HG02610 (cell line): ENCODE data around the gene MYT1.

ENCODE experiments used
- ATAC-seq: cut with Tn5 transposase; IDR thresholded peaks from one replicate; pipeline ENCODE4 v1.9.1; 2021; ENCODE audit warnings: mild to moderate bottlenecking, moderate library complexity; ENCODE audit not compliant: unreplicated experiment

Gene MYT1

GRCh38 chr20:64153861-64154589 is 10.2 kb upstream of the MYT1 start:
- ATAC-seq = no peak

DNA sequence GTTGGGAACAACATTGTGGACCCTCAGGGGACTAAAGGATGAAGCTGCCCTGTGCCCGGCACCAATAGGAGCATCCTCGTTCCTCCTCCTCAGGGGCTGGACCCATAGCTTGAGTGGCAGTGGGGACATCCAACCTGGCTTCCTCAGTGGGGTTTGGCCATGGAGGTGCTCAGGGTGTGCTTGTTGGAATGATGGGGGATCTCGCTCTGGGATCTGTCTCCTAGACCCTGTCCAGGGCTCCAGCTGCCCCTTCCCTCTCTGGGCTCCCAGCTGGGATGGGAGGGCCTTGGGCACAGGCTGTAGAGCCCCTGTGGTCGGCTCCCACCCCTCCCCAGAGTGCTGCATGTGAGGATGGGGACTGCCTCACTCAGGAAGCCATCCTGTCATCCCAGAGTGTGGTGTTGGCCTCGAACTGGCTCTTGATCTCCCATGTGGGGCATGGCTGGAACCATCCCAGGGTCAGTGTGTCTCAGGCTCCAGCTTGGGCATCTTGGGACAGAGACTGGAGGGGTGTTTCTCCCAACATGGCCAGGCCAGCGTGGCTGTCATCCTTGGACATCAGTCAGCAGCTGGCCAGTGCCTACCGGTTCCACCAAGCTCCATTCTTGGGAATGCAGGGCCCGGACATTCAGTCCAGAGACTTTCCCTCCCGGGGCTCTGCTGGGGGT is 9.5 kb upstream of the MYT1 start:
- ATAC-seq = no peak

GRCh38 chr20:64155258-64156135 is 8.8 kb upstream of the MYT1 start:
- no peak for ATAC-seq

- no peak for ATAC-seq
Observed at GRCh38 chr20:64156136-64156885, 7.9 kb upstream of the MYT1 start.

GRCh38 chr20:64156886-64157875 is 7.1 kb upstream of the MYT1 start:
- ATAC-seq = no peak

GRCh38 chr20:64157878-64158277 is 6.4 kb upstream of the MYT1 start:
- ATAC-seq = no peak

DNA sequence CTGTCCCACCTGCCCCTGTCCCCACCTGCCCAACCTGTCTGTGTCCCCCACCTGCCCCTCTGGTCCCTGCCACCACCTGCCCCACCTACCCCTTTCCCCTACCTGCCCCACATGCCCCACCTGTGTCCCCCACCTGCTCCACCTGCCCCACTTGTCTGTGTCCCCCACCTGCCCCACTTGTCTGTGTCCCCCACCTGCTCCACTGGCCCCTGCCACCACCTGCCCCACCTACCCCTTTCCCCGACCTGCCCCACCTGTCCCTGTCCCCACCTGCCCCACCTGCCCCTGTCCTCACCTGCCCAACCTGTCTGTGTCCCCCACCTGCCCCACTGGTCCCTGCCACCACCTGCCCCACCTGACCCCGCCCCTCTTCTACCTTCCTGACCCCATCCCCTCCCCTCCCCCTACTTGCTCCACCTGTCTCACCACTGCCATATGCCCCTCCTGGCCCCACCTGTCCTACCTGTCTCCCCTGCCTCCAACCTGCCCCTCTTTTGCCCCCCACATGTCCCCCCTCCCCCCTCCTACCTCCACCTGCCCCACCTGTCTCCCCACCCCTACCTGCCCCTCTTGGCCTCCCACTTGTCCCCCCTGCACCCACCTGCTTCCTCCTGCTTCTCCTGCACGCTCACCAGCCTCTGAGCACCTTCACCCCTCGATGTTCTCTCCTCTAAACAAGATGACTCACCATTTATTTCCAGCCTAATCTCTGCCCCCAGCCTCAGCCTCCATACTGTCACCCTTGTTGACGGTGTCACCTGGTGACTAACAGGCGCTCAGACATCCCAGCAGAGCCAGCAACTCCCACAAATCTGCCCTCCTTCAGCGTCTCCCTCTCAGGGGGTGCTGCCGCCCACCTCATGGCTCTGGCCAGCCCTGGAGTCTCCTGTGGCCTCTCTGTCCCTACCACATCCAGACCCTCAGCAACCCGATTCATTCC is 5.6 kb upstream of the MYT1 start:
- no peak for ATAC-seq

- ATAC-seq = no peak
Observed at GRCh38 chr20:64159286-64159680, 5.0 kb upstream of the MYT1 start.

GRCh38 chr20:64159711-64160110 is 4.5 kb upstream of the MYT1 start:
- ATAC-seq = no peak

- ATAC-seq = no peak
Observed at GRCh38 chr20:64160118-64160517, 4.1 kb upstream of the MYT1 start.

- ATAC-seq = no peak
Observed at GRCh38 chr20:64160526-64161355, 3.5 kb upstream of the MYT1 start.

DNA sequence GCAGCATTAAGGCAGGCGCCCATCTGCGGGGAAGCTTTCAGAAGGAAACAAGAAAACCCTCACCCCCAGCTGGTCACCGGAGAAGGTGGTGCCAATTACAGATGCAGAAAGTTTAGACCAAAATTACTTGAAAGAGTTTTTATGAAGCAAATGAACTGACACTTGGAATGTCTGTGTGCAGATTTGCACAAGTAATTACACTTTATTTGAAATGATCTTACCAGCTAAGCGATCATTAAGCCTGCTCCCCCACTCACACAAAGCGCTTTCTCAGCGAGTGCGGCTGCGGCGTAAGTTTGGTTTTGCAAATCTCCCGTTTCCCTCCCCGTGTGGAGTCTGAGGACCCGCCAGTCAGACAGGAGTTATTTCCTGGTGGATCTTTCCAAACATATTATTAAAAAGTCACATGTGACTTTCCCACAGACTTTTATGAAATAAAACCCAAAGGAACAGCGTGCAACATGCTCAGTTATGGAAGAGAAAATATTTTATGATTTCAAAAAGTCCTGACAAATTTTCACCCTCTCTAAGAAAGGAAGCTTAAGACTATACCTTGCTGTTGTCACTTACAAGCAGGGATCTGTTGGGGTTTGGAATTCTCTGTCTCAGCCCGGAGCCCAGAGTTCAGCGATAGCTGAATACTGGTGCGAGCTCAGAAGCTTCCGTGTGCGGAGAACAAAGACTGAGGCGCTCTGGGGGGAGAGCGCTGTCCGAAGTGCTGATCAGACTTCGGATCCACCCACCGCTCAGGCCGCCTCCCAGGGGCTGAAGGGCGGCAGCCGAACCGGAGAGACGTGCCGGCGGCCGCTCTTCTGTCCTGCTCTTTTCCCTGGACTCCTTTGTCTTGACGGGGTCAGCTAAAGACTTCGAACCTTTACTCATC is 2.7 kb upstream of the MYT1 start:
- ATAC-seq = no peak

GRCh38 chr20:64162239-64162910 is 1.9 kb upstream of the MYT1 start:
- ATAC-seq = no peak

GRCh38 chr20:64163776-64164122 is 503 bp upstream of the MYT1 start:
- no peak for ATAC-seq

DNA sequence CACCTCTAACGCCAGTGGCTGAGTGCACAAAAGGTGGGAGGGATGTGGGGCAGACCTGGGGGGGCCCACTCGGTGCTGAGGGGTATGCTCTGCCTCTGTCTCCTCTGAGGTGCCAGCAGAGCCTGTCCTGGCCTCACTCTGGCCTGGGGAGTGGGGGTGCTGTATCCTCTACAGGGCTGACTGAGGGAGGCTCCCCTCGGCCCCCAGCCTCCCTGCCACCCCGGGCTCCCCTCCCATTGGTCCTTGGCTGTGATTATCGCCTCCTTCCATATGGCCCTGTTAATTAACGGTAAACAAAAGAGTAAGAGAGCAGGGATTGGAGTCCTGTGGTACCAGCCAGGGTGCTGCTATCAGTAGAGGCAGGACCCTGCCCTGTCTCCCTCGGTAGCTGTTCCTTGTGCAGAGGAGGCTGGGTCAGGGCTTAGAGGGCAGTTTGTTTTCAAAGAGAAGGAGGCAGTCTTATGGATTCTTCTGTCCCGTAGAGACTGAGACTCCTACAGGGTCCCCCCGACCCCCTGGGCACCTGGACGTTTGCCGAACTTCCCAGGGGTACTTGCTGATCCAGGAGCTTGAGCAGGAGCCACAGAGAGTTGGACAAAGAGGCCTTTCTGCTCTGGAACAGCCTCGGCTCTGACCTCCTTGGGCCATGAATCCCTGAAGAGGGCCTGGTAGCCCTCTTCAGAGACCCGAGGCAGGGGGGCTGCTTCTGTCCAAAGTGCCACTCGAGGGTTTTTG is 1.8 kb downstream of the MYT1 start:
- no peak for ATAC-seq
